Calu3 (cell line): Measurements from ENCODE around the gene SRGAP2B. TPM values are rescaled to one million over a fixed set of nuclear protein-coding genes. Genes with fewer than 3 reads are reported as not detected.
"Not testable (repeated sequence)": the region's sequence is repeated elsewhere in the genome, so short reads cannot be mapped to it uniquely, and the experiment has no call there.

ENCODE experiments used
- BruUV-seq: library from RNA; stranded (reverse); fragments of 400-500 nt; replicated peaks from 2 replicates; lab custom pipeline; 2021; lab: Mats Ljungman, UMichigan
- CTCF ChIA-PET: fragments of 300-600 bp; sonication (Branson Sonifier 250); formaldehyde crosslinking; loops from one replicate; lab custom pipeline; 2022; ENCODE audit warnings: antibody characterized with exemption; lab: Charles Lee
- DNase-seq: peaks from one replicate; pipeline ENCODE4 v3.0.0; 2022
- H3K27ac Mint-ChIP-seq: one replicate; pipeline ENCODE4 v1.8.0; 2022; ENCODE audit warnings: mixed read lengths; ENCODE audit not compliant: unreplicated experiment
- H3K27me3 Mint-ChIP-seq: one replicate; pipeline ENCODE4 v1.8.0; 2022; ENCODE audit warnings: mixed read lengths; ENCODE audit not compliant: unreplicated experiment
- H3K36me3 Mint-ChIP-seq: one replicate; pipeline ENCODE4 v1.8.0; 2022; ENCODE audit warnings: mild to moderate bottlenecking, moderate library complexity, mixed read lengths; ENCODE audit not compliant: insufficient read depth, unreplicated experiment
- H3K4me1 Mint-ChIP-seq: one replicate; pipeline ENCODE4 v1.8.0; 2022; ENCODE audit warnings: mild to moderate bottlenecking, low read depth, mixed read lengths; ENCODE audit not compliant: unreplicated experiment
- H3K4me3 Mint-ChIP-seq: one replicate; pipeline ENCODE4 v1.8.0; 2022; ENCODE audit warnings: mild to moderate bottlenecking, low read depth, moderate library complexity, mixed read lengths; ENCODE audit not compliant: unreplicated experiment
- H3K9me3 Mint-ChIP-seq: one replicate; pipeline ENCODE4 v1.8.0; 2022; ENCODE audit warnings: low read depth, mixed read lengths; ENCODE audit not compliant: unreplicated experiment
- intact Hi-C: fragments of 100-400 bp; cut with micrococcal nuclease; formaldehyde crosslinking; loops from one replicate; pipeline ENCODE4 v1.10.0; 2022; ENCODE audit not compliant: unreplicated experiment
- total RNA-seq: library from RNA; stranded (reverse); gene quantifications from 2 replicates; pipeline ENCODE4 v1.2.3, GENCODE V29; 2022

Gene SRGAP2B
- total RNA-seq, 1 experiment from 2014 or later: 34.9 TPM

DNA sequence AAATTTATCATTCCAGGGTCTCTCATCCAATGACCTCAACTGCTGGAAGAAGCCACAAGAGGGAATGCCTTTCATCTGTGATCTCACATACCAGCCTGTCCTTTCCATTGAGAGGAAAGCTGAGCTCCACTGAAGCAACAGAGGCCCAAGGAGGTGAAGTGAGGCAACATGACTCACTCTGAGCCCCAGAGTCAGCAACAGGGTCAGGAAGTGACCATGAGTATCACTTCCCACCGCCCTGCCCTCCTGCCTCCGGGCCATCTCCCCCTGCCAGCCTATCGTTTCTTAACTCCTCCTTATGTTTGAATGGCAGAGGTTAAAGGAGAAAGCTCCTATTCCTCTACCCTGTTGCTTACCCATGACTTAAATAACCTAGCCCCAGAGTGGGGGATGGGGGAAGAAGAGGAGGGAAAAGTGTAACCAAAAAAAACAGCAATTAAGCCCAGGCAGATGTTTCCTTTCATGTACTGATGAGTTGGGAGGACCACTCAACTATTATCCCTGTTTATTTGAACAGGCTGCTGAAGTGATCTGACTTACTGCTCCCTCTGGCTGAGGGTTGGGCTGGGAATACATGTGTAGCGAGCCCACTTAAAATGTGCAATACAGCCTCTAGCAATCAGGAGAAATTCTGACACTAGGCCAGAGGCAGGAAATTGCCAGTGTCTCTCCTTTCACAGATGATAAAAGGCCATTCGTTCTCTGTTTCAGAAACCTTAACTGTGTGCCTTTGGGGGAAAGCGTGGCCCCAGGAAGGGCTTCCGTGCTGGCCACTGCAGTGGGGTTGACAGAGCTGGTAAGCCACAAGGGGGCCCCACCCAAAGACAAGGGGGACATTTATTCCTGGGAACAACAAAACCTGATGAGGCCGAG lies 177.7 kb downstream of the SRGAP2B start:
- H3K9me3 Mint-ChIP-seq, DNase-seq, H3K4me1 Mint-ChIP-seq, CTCF ChIA-PET, H3K36me3 Mint-ChIP-seq, BruUV-seq, intact Hi-C loops, H3K27me3 Mint-ChIP-seq, H3K4me3 Mint-ChIP-seq, H3K27ac Mint-ChIP-seq: not testable (repeated sequence)

DNA sequence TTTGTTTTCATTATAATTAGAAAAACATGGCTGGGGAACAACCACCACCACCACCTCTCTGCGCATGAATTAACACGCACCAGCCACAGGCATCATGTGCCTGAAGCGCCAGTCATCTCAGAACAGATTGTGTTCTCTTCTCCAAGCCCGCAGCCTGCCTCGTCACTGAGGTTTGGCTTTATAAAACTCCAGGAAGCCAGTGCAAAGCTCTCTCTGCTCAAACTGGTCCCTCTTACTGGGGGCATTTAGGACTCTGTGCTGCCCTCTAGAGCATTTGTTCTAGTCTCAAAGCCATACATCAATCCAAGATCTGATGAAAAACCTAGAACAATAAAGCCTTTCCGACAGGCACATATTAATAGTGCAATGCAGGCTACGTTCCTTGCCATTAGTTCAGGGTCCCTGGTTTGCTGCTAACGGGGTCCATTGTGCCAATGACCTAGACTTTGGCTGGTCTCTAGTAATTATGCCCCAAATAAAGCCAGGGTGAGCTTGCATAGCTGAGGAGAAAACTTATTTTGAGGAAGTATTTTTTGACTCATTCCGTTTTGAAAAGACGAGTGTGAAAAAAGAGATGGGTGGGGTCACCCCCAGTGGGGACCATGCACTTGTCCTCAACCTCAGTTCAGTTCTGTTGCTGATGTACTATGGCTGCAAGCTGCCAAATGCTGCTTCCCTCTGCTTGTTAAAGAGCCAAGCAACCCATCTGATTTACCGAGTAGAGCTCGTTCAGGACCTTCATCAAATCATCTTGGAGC lies 181.0 kb downstream of the SRGAP2B start:
- H3K27ac Mint-ChIP-seq, H3K27me3 Mint-ChIP-seq, BruUV-seq, intact Hi-C loops, H3K4me1 Mint-ChIP-seq, H3K36me3 Mint-ChIP-seq, DNase-seq, H3K4me3 Mint-ChIP-seq, CTCF ChIA-PET, H3K9me3 Mint-ChIP-seq: not testable (repeated sequence)

DNA sequence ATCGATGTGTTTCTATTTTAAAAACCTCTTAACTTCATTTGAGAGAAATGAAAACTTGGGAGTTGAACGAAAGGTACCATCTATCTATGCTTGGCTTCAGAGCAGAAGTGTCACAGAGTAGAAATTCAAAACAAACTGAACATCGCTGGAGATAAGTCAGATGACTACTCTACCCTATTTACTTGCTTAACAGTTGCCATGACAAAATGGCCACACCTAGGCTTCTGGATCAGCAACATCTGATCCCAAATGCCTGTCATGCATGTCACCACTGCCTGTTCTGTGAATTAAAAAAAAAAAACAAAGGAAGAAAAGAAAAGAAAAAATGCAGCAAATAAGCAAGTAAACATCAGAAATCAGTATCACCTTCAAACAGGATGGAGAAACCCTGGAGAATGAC lies 181.7 kb downstream of the SRGAP2B start:
- BruUV-seq, DNase-seq, H3K4me3 Mint-ChIP-seq: not testable (repeated sequence)

DNA sequence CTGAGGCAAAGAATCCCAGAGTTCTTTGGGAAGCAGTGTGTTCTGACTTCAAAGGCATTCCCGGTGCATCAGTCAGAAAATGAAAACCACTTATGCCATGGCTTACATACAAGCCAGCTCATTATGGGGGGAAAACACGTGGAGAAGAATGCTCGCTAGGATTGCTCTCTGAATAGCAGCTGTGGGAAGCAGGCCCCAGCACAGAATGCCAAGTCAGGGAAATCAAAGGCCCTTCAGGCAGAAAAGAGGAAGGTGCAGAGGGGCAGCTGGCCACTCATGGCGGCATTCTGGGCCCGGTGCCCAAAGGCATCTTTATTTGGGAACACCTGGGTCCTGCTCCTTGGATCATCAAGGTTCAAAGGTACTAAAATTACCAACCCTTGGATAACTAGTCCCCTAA lies 184.4 kb downstream of the SRGAP2B start:
- DNase-seq, H3K9me3 Mint-ChIP-seq, H3K36me3 Mint-ChIP-seq, CTCF ChIA-PET, H3K27ac Mint-ChIP-seq, BruUV-seq, H3K27me3 Mint-ChIP-seq, intact Hi-C loops, H3K4me3 Mint-ChIP-seq, H3K4me1 Mint-ChIP-seq: not testable (repeated sequence)

More for the DNA sequence above, 181.7 kb downstream of the SRGAP2B start:
- H3K27me3 Mint-ChIP-seq, H3K27ac Mint-ChIP-seq, intact Hi-C loops, CTCF ChIA-PET, H3K36me3 Mint-ChIP-seq, H3K4me1 Mint-ChIP-seq, H3K9me3 Mint-ChIP-seq: not testable (repeated sequence)

DNA sequence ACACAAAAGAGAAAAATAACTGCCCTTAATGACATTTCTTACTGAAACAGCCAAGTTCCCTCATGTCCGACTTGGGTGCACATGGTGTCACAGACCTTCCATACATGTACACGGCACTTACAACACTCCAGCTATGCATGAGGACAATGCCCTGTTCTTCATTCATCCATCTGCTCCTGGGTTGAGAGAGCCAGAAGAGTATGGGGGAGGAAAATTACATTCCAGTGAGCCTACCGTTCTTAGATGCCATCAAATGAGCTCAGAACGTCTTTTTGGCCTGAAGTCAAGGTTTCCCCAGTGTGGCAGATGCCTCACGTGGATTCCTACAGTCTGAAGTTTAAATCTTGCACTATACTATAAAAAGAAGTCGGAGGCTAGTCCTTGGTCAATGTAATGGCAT lies 194.3 kb downstream of the SRGAP2B start:
- H3K4me1 Mint-ChIP-seq, DNase-seq, BruUV-seq, CTCF ChIA-PET, H3K27me3 Mint-ChIP-seq, H3K36me3 Mint-ChIP-seq, H3K4me3 Mint-ChIP-seq, intact Hi-C loops, H3K9me3 Mint-ChIP-seq, H3K27ac Mint-ChIP-seq: not testable (repeated sequence)

DNA sequence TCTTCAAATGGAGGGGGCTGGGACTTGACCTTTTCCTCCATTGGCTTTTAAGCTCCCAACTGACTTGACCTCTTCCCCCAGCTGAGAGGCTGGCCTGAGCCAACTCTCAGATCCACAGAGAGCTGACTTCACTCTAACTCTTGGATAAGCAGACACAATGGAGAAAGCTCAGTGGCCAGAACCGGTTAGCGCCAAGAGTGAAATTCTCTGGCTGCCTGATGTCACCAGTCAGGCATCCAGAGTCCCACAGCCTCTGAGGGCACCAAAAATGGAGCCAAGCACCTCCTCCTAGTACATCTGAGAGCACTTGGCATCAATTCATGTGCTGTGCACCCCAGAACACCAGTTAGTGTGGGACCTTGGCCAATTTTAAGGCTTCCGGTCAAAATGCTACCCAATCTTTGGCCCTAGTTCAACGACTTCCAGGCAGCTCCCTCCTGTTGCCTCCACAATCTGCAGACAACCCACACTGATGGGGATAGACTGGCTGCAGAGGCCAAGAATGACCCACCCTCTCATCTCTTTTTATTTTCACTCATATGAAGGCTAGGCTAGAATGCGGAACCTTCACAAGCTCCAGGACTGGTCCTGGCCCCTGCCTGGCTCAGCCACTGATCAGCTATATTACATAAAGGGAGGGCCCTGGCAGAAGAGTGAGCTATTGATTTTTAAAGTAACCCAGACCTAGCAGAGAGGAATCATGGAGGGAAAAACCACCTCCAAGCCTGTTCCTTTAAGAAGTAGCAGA lies 200.5 kb downstream of the SRGAP2B start:
- H3K27me3 Mint-ChIP-seq, H3K9me3 Mint-ChIP-seq, H3K36me3 Mint-ChIP-seq, H3K4me1 Mint-ChIP-seq, CTCF ChIA-PET, DNase-seq, BruUV-seq, H3K4me3 Mint-ChIP-seq, H3K27ac Mint-ChIP-seq, intact Hi-C loops: not testable (repeated sequence)

DNA sequence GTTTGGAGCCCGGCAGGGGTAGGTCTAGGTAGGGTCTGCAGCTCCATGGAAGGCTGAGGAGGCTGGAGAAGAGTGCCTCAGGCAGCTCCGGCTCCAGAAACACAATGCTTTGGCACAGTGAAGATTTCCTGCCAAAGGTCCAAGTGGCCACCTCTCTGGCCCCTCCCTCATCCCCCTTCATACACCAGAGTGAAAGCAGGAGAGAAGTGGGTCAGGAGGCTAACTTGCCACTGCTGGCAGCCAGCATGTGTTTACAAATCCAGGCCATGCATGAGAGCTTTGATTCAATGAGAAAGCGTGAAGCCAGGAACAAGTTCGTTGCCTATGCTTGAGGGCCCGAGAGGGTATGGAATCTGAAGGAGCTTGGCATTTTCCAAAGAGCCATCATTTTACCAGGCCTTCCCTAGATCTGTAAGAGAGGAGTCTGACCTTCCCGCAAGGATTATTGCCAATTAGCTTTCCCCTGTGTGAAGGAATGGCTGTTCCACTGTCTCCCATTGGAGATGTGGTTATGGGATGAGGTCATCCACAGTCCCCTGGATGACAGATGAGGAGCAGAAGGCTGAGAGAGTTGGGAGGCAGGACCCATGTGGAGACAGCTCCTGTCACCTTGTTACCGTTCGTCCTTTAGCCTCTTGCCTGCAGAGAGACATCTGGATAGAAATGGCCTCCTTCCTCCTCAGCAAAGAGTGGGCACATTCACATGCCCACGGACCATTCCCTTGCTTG lies 201.3 kb downstream of the SRGAP2B start:
- H3K4me1 Mint-ChIP-seq, CTCF ChIA-PET, BruUV-seq, H3K9me3 Mint-ChIP-seq, H3K27ac Mint-ChIP-seq, DNase-seq, H3K36me3 Mint-ChIP-seq, H3K27me3 Mint-ChIP-seq, H3K4me3 Mint-ChIP-seq, intact Hi-C loops: not testable (repeated sequence)

DNA sequence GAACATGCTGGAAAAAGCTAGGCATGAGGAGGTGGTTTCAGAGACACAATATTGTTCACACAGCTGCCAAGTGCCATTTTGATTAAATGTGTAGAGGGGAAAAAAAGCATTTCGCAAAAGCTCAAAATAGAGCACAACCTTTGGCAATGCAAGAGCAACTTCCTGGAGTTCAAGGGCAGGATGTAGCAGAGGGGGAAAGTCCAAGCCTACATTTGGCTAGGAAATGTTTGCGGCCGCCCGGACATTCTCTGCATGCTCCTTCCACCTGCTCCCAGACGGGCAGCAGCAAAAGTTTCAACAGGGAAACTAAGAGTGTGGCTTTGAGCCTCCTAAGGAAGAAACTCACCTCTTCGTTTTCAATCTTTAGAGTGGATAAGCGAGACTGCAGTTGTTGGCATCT lies 202.1 kb downstream of the SRGAP2B start:
- DNase-seq, H3K27me3 Mint-ChIP-seq, H3K27ac Mint-ChIP-seq, intact Hi-C loops, H3K9me3 Mint-ChIP-seq, BruUV-seq, H3K4me1 Mint-ChIP-seq, H3K36me3 Mint-ChIP-seq, H3K4me3 Mint-ChIP-seq, CTCF ChIA-PET: not testable (repeated sequence)

DNA sequence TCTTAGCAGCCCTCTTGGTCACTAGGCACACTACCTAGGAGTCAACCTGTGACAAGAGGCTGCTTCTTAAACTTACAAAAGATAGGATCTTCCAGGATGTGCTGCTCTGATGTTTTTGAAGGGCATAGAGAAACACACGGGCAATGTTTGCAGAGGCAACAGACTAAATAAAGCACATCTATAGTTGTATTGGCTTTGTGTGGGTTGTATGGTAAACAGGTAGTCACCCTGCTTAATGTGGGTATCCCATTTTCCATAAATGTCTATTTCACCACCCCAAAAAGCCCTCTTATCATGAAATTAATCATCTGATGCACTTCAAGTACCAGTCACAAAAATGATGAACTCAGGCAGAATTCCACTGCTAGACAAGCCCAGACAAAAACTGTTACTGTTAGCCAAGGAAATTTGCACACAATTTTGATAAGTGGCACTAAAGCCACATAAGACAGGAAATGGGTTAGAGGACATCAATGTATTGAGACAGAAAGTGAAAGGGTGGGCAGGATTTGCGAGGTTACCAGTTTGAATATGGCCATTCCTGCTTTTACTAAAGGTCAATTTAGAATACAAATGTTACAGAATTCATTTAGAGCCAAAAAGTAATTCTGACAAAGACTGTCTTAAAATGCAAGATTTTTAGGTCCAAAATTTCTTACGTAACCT lies 205.5 kb downstream of the SRGAP2B start:
- BruUV-seq, intact Hi-C loops, H3K36me3 Mint-ChIP-seq, H3K4me1 Mint-ChIP-seq, H3K27me3 Mint-ChIP-seq, H3K4me3 Mint-ChIP-seq, DNase-seq, CTCF ChIA-PET, H3K27ac Mint-ChIP-seq, H3K9me3 Mint-ChIP-seq: not testable (repeated sequence)
